GM23338 (cell line): ENCODE results near the gene HSPE1.

ENCODE experiments used
- CREB1 ChIP-seq: fragments of 250-450 bp; sonication (Bioruptor Pico); IDR thresholded peaks from 2 replicates; pipeline ENCODE4 v1.5.0; 2020; ENCODE audit warnings: low read depth, mild to moderate bottlenecking, moderate library complexity
- ETS1 ChIP-seq: IDR thresholded peaks from 2 replicates; pipeline ENCODE4 v1.6.1; 2016; ENCODE audit warnings: antibody characterized with exemption
- EZH2 ChIP-seq: fragments of 200-600 bp; sonication (generic); IDR thresholded peaks from one replicate; pipeline ENCODE4 v1.8.0; 2017; ENCODE audit warnings: antibody characterized with exemption, mild to moderate bottlenecking, low read depth; ENCODE audit not compliant: unreplicated experiment
- EZH2phosphoT487 ChIP-seq: fragments of 200-600 bp; sonication (generic); IDR thresholded peaks from one replicate; pipeline ENCODE4 v1.8.1; 2018; ENCODE audit warnings: antibody characterized with exemption; ENCODE audit not compliant: unreplicated experiment
- JUNB ChIP-seq: IDR thresholded peaks from one replicate; pipeline ENCODE4 v1.6.1; 2016; ENCODE audit warnings: antibody characterized with exemption; ENCODE audit not compliant: unreplicated experiment
- NANOG ChIP-seq: IDR thresholded peaks from 2 replicates; pipeline ENCODE4 v1.6.1; 2016; ENCODE audit warnings: antibody characterized with exemption, borderline replicate concordance
- POLR2AphosphoS5 ChIP-seq: IDR thresholded peaks from 2 replicates; pipeline ENCODE4 v1.6.1; 2016; ENCODE audit warnings: antibody characterized with exemption, low read depth
- STAT1 ChIP-seq: IDR thresholded peaks from one replicate; pipeline ENCODE4 v1.6.1; 2016; ENCODE audit warnings: antibody characterized with exemption; ENCODE audit not compliant: unreplicated experiment
- ZNF114 ChIP-seq: fragments of 250-450 bp; sonication (Bioruptor Pico); IDR thresholded peaks from 2 replicates; pipeline ENCODE4 v1.5.0; 2020; ENCODE audit warnings: mild to moderate bottlenecking, moderate library complexity
- ZNF331 ChIP-seq: fragments of 250-450 bp; sonication (Bioruptor Pico); IDR thresholded peaks from 2 replicates; pipeline ENCODE4 v1.5.0; 2020; ENCODE audit warnings: low read depth, mild to moderate bottlenecking, moderate library complexity
- TF ChIP-seq, protein P1 (sequence below), 2 experiments: fragments of 200-600 bp in 1 of 2; sonication (generic) in 1 of 2; conservative IDR thresholded peaks; 2 replicates each; pipeline versions ENCODE4 v1.5.1 to v1.6.1; 2016 to 2017; ENCODE audit warnings: antibody characterized with exemption in 2 of 2, low read depth in 2 of 2, mild to moderate bottlenecking in 2 of 2, moderate library complexity in 1 of 2
- TF ChIP-seq, protein P2 (sequence below): IDR thresholded peaks from one replicate; pipeline ENCODE4 v1.6.1; 2018; ENCODE audit warnings: antibody characterized with exemption; ENCODE audit not compliant: unreplicated experiment

DNA sequence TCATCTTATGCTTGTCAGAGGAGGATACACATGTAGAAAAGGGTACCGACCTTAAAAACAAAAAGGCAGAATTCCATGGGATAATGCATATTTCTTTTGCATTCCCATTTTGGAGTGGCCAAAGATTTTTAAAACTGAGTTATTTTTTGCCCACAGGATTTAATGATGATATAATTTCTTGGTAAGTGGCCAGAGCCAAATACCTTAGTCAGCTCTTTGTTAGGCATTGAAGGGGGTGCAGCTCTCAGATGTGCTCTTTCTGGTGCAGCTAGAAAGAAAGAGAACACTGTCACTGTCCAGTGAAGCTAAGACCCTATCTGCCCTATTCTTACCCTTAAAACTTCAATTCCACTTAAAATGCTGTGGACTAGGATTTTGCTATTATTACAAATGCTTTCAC is 36.0 kb upstream of the HSPE1 start:
- TF ChIP-seq, protein P1, sequence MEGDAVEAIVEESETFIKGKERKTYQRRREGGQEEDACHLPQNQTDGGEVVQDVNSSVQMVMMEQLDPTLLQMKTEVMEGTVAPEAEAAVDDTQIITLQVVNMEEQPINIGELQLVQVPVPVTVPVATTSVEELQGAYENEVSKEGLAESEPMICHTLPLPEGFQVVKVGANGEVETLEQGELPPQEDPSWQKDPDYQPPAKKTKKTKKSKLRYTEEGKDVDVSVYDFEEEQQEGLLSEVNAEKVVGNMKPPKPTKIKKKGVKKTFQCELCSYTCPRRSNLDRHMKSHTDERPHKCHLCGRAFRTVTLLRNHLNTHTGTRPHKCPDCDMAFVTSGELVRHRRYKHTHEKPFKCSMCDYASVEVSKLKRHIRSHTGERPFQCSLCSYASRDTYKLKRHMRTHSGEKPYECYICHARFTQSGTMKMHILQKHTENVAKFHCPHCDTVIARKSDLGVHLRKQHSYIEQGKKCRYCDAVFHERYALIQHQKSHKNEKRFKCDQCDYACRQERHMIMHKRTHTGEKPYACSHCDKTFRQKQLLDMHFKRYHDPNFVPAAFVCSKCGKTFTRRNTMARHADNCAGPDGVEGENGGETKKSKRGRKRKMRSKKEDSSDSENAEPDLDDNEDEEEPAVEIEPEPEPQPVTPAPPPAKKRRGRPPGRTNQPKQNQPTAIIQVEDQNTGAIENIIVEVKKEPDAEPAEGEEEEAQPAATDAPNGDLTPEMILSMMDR (conservative IDR thresholded peaks at IDR 0.05; ENCODE audit: low read depth in 2 of 2): no peak
- TF ChIP-seq POLR2AphosphoS5 (no peak), ZNF331 (CRISPR knock-in tag) (no peak), JUNB (no peak), EZH2 (no peak), EZH2phosphoT487 (no peak), STAT1 (no peak), CREB1 (CRISPR knock-in tag) (no peak), ETS1 (no peak), NANOG (no peak), ZNF114 (CRISPR knock-in tag) (no peak)
- TF ChIP-seq, protein P2, sequence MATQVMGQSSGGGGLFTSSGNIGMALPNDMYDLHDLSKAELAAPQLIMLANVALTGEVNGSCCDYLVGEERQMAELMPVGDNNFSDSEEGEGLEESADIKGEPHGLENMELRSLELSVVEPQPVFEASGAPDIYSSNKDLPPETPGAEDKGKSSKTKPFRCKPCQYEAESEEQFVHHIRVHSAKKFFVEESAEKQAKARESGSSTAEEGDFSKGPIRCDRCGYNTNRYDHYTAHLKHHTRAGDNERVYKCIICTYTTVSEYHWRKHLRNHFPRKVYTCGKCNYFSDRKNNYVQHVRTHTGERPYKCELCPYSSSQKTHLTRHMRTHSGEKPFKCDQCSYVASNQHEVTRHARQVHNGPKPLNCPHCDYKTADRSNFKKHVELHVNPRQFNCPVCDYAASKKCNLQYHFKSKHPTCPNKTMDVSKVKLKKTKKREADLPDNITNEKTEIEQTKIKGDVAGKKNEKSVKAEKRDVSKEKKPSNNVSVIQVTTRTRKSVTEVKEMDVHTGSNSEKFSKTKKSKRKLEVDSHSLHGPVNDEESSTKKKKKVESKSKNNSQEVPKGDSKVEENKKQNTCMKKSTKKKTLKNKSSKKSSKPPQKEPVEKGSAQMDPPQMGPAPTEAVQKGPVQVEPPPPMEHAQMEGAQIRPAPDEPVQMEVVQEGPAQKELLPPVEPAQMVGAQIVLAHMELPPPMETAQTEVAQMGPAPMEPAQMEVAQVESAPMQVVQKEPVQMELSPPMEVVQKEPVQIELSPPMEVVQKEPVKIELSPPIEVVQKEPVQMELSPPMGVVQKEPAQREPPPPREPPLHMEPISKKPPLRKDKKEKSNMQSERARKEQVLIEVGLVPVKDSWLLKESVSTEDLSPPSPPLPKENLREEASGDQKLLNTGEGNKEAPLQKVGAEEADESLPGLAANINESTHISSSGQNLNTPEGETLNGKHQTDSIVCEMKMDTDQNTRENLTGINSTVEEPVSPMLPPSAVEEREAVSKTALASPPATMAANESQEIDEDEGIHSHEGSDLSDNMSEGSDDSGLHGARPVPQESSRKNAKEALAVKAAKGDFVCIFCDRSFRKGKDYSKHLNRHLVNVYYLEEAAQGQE: no peak
